Kidney glomerular epithelial cell (primary cell): ENCODE results near the gene NR2C1.
"Not testable (repeated sequence)": the region's sequence is repeated elsewhere in the genome, so short reads cannot be mapped to it uniquely, and the experiment has no call there.

Experiments
- DNase-seq: peaks from one replicate; lab custom pipeline; 2025; lab: John Stamatoyannopoulos, UW

Gene NR2C1

DNA sequence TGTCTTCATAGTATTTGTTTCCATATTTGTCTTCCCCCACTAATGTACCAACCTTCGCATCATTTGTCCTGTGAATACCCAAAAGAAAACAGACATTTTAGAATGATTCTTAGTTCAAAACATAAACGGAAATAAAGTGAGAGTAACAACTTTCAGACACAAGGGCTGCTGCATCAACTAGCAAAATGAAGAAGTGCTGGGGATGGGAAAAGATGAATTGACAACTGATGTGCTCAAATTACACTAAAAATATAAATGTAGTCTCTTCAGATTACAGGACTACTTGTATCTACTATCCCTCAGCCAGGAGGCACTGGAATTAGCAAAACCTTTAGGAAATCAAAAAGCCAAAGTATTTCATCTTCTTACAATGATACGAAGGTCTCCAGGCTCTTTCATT, 70.7 kb downstream of the NR2C1 start:
- DNase-seq = no peak

DNA sequence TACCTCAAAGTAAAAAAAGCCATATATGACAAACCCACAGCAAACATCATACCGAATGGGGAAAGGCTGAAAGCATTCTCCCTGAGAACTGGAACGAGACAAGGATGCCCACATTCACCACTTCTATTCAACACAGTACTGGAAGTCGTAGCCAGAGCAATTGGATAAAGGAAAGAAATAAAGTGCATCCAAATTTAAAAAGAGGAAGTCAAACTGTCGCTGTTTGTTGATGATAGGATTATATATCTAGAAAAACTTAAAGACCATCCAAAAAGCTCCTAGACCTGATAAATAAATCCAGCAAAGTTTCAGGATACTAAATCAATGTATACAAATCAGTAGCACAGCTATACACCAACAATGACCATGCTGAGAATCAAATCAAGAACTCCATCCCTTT, 75.1 kb downstream of the NR2C1 start:
- DNase-seq = no peak

DNA sequence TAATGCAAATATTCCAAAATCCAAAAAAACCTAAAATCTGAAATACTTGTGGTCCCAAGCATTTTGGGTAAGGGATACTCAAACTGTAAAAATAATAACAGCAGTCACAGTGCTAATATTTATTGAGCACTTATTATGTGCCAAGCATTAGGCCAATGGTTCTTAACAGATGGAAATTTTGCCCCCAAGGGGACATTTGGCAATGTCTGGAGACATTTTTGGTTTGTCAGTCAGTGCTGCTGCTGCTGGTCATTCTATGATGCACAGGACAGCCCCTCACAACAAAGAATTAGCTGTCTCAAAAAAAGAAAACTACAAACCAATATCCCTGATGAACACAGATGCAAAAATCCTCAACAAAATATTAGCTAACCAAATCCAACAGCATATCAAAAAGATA, 75.7 kb downstream of the NR2C1 start:
- DNase-seq = no peak

DNA sequence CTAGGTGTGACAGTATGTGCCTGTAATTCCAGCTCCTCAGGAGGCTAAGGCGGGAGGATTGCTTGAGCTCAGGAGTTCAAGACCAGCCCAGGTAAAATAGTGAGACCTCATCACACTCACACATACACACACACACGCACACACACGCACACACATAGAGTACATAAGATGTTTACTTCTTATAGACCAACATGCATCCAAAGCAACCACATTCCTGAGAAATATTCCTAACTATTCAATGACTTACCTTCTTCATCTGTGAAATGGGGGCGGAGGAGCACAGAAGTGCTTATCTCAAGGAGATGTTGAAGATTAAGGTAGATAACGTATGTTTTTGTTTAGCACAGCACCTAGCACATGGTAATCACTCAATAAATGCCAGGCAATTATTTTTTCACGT, 76.4 kb downstream of the NR2C1 start:
- no peak for DNase-seq

DNA sequence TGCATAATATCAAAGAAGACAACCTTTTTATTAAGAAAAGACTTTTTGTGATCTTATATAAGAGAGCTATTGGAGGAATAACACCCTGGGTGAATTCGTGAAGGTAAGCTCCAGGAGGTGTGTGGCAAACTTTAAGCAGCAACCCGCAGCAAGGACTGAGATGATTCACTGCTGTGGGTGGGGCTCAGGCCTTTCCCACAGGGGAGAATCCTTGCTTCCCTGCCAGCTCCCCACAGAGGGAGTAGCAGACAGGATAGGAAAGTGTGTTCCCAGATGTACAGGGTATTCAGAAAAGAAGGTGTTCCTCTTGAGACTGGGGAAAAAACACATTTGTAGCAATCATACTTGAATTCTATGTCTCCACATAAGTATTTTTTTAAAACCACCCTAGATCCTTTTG, 79.1 kb downstream of the NR2C1 start:
- DNase-seq = peak; percentile 50

DNA sequence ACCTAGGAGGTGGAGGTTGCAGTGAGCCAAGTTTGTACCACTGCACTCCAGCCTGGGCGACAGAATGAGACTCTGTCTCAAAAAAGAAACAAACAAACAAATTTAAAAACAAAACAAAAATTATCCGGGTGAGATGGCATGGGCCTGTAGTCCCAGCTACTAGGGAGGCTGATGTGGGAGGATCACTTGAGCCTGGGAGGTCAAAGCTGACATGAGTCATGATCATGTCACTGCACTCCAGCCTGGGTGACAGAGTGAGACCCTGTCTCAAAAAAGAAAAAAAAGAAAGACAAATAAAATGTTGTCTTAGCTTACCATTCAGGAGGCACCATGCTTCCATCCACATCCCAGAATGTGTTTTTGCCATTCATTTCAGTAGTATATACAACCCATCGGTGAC, 79.6 kb downstream of the NR2C1 start:
- DNase-seq = not testable (repeated sequence)

- DNase-seq = no peak
These were observed 83.2 kb downstream of the NR2C1 start for GRCh38 chr12:94990222-94990621.

DNA sequence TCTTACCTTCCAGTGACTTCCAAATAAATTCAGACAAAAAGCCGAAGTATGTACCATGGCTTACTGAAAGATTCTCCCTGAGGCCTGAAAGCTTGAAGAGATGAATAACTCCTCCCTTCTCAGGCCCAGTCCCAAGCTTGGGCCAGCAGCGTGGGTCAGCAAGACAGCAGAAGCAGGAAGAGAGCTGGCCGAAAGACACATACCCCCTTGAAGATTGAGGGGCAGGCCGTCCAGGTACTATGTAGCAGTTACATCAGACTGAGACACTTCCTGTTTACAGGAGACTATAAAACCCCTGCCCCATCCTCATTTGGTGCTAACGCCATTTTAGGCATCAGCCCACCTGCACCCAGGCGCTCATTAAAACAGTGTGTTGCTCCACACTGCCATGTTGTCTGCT, 84.9 kb downstream of the NR2C1 start:
- no peak for DNase-seq

- no peak for DNase-seq
These were observed 85.6 kb downstream of the NR2C1 start for GRCh38 chr12:94987801-94988200.

DNA sequence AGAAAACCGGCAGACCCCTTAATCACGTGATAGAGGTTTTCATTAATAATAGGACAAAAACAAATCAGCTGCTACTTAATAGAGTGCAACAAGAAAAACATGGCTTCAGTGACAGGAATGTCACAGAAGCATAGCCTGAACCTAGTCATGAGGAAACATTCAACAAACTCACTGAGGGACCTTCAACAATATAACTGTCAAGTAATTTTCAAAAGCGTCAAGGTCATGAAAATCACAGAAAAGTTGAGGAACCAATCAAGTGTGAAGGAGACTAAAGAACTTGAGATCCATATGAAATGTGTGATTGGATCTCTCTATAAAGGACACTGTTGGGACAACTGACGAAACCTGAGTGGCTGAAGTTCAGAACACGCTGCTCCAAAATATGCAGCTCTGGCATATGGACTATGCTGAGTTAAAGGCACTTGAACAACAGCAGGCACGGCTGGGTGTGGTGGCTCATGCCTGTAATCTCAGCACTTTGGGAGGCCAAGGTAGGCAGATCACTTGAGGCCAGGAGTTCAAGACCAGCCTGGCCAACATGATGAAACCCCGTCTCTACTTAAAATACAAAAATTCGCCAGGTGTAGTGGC, 86.2 kb downstream of the NR2C1 start:
- no peak for DNase-seq

GRCh38 chr12:94985099-94985498, 88.3 kb downstream of the NR2C1 start:
- not testable (repeated sequence) for DNase-seq

DNA sequence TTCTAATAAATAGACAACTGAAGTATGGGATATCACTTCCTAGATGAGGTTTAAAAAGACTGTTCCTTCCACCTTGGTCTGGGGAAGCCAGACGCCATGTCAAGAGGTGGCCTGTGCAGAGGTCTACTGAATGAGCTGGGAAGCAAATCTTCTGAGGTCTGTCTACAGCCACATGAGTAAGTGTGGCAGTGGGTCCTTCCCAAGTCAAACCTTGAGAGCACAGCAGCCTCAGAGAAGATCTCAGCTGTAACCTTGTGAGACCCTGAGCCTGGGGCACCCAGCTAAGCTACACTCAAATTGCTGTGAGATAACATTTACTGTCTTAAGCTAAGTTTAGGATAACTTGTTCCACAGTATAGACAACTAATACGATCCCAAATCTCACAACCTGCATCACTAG, 90.1 kb downstream of the NR2C1 start:
- DNase-seq = no peak

DNA sequence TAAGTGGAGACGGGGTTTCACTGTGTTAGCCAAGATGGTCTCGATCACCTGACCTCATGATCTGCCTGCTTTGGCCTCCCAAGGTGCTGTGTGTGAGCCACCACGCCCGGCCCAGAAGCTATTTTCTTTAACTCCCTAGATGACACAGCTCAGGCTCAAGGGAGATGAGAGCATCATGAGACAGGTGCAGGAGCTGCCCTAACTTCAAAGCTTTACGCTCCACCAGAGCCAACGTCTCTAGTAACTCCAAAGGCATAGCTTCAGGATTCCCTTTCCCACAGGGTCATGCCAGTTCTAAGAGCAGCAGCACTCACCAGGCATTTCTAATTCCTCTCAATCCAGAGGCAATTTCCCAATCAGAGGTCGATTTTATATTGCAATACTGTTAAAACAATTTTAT, 91.0 kb downstream of the NR2C1 start:
- peak; percentile 1 for DNase-seq

DNA sequence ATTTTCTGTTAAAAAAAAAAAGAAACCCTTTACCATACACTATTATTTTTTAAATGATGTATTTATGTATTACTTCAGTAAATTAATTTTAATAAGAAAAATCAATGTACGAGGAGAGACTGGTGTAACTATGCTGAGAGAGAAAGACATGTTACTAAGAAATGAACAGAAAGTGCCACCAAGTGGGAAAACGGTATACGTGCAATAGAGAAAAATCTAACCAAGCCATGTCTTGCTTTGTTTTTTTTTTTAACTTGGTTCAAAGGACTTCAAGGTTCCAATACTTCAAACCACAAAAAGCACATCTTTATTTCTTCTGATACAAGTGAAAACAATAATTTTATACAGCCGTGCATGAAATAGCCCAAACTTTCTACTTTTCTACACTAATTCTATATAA, 92.8 kb downstream of the NR2C1 start:
- DNase-seq = peak; percentile 4

- DNase-seq = no peak
These were observed 93.5 kb downstream of the NR2C1 start for GRCh38 chr12:94979941-94980340.

GRCh38 chr12:94977766-94978468, 95.5 kb downstream of the NR2C1 start:
- no peak for DNase-seq

- no peak for DNase-seq
These were observed 100.2 kb downstream of the NR2C1 start for GRCh38 chr12:94973221-94973620.

GRCh38 chr12:94972795-94973194, 100.6 kb downstream of the NR2C1 start:
- no peak for DNase-seq

- no peak for DNase-seq
These were observed 101.5 kb downstream of the NR2C1 start for GRCh38 chr12:94971923-94972322.

DNA sequence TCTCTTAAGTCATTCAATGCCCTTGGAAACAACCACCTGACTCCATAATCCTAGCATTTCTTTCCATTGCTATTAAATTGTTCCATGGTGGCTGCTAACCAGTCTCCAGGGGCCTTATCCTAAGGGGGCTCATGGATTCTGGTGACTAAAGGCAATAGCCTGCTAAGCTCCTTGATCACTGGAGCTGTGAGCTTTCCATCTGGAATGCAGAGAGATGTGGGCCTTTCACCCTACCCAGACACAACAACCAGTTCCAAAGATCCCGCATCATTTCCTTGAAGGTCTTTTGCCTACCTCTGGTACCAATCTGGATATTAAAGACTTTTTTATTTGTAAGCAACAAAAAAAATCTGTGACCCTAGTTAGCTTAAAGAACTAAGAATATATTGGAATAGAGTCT, 102.9 kb downstream of the NR2C1 start:
- no peak for DNase-seq
